ENCODE results near the gene SLC1A2.

The SLC1A2 gene

DNA sequence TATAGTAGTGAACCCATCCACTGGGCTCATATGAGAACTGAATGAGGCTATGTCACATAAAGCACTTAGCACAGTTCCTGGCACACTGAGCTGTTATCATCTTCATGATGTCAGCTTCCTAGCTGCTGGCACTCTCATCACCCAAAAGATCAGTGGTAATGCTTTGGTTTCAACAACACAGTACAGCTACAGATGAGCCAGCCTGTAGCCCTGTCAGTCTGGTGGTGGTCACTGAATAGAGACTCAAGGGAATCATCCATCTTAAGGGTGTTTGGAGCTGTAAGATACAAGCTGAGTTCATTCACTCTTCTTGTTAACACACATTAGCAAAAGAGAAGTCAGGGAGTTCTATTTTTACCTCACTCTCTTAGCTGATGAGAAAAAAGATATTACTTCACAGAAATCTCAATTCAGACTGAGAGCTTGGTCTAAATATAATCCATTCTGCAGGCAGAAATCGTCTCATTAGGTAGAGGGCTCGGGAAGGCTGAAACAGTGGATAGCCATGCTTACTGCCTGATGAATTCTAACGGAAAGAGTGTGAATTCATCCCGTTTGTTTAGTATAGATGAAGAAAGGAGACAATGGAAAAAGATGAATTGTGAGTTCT lies 6.3 kb upstream of the SLC1A2 start:
- DNase-seq (ENCODE audit: low read depth in 1 of 2, low spot score in 1 of 2), result no peak
- in situ Hi-C loops (cut with HindIII; ENCODE audit: low pct_unique_long_range_greater_than_20kb, low sequenced_read_pairs), result no loop called here
- no peak for TF ChIP-seq JUND (IDR thresholded peaks at IDR 0.05; ENCODE audit: low read depth)

DNA sequence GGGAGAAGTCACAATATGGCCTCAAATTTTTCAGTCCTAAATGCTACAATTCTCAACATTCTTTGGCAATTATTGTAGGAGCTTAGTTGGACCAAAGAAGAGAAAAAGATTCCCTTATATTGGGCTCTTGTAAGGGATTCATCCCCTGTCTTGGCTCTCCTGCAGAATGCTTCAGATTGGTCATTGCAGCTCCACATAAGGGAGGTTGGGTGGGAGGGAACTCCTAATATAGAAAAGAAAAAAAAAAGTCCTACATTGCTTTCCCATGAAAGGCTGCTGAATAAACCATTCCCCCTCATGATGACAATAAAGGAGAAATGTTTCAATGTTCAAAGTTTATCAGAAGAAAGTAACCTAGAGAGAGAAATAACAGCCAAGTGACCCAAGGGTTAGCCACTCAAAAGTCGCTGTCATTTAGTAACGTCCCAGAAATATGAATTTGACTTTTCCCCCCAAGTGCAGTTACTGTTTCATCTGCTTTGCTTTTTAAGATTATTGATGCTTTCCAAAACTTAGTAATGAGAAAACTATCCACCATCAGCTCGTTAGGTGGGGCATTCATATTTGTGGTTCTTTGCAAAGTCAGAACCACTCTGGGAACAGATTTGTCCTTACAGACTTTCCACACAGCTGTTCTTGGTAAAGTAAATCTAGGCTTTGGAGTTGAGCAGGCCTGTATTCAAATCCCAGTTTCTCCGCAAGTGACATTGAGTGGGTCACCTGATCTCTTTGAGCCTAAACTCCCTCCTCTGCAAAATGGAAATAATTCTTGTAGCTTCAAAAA lies 5.0 kb upstream of the SLC1A2 start:
- no peak for DNase-seq (ENCODE audit: low read depth in 1 of 2, low spot score in 1 of 2)
- in situ Hi-C loops (cut with HindIII; ENCODE audit: low pct_unique_long_range_greater_than_20kb, low sequenced_read_pairs), result no loop called here
- TF ChIP-seq JUND (IDR thresholded peaks at IDR 0.05; ENCODE audit: low read depth), result no peak

DNA sequence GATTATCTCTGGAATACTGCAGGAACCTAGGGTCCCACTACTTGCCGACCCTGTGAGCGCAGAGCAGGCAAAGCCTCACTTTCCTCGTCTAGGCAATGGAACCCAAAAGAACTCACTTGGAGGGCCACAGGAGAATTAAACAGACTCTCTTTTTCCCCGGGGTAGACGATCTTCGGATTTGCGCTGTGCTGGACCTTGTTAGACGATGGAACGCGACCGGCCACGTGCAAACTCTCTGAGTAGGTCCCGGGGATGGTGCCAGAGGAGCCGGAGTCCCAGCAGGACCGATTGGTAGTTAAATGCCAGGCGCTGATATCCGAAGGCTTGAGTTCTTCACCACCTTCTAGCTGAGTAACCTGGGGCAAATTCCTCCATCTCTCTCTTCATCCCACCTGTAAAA lies 1.0 kb upstream of the SLC1A2 start:
- TF ChIP-seq JUND (IDR thresholded peaks at IDR 0.05; ENCODE audit: low read depth), result no peak
- no peak for DNase-seq (ENCODE audit: low read depth in 1 of 2, low spot score in 1 of 2)
- in situ Hi-C loops (cut with HindIII; ENCODE audit: low pct_unique_long_range_greater_than_20kb, low sequenced_read_pairs), result no loop called here

DNA sequence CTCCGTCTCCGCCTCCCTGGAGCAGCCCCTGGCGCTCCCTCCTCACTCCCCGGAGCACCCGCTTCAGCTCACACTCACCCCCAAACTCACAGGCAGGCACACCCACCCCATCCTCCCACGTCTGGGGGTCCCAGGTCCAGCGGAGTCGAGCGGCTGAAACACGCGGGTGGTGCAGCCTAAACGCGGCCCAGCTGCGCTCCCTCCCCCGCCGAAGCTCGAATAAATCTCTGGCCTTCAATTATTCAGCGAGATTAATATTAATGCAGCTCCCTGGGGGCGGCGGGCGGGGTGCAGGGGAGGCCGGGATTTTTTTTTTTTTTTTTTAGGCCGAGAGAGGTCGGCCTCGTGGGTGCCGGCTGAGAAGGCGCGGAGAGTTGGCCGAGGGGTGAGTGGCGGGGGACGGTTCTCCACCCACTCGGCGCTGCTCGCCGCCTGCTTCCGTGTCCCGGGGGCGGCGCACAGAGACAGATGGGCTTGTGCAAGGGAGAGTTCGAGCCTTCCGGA lies 524 bp upstream of the SLC1A2 start:
- no peak for DNase-seq (ENCODE audit: low read depth in 1 of 2, low spot score in 1 of 2)
- no peak for TF ChIP-seq JUND (IDR thresholded peaks at IDR 0.05; ENCODE audit: low read depth)
- in situ Hi-C loops (cut with HindIII; ENCODE audit: low pct_unique_long_range_greater_than_20kb, low sequenced_read_pairs), result no loop called here

DNA sequence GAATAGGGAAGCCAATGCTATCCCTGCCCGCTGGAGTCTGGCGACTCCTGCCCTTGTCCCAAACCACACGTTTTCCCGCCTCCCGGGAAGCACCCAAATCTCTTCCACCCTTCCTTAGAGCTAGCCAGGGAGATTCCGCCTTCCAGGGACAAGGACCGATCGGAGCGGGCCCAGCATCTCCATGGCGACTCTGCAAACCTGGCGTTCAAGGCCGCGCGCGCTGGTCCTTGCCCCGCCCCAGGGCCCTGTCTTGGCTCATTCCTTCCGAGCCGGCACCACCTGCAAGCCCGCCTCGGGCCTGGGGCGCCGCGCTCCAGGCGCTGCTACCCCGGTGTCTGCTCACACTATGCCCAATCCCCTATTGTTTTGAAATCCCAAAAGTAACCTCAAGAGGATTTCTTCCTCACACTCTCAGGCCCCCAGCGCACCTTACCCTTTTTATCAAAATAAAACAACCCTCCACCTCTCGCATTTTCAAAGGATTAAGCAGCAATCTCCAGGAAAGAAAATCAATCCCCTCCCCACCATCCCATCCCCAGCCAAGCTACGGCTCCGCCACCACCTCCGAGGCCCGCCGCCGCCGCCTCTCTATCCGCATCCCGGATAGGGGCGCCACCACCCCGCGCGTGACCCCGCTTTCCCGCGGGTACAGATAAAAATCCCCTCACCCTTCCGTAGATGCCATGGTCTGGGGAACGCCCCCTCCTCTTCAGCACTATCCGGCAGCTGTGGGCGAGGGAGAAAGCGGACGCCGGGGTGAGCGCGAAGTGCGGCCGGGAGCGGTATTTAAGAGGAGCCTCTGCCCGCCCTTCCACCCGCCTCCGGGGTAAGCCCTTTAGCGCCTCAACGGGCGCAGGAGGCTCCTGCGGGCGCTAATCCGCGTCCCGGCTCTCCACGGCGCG lies 825 bp downstream of the SLC1A2 start:
- DNase-seq (ENCODE audit: low read depth in 1 of 2, low spot score in 1 of 2), result peak; percentile 25 to 29
- TF ChIP-seq JUND (IDR thresholded peaks at IDR 0.05; ENCODE audit: low read depth), result no peak
- in situ Hi-C loops (cut with HindIII; ENCODE audit: low pct_unique_long_range_greater_than_20kb, low sequenced_read_pairs), result no loop called here

DNA sequence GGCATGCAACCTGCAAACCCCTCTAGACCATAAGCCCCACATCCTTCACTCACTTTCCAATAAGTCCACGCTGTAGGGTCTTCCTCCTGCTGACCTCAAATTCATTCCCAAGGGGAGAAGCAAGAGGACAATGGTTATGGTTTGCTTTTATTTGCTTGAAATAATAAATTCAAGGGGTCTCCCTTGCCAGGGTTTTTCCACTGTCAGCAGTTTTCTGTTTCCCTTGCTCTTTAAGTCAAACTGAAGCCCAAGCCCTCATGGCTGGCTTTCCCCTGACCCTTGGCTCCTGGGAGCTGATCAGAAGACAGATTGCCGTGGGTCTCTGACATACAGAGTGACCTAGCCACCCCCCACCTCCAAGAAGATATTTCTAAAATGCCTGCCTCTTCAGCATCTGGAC lies 3.9 kb downstream of the SLC1A2 start:
- TF ChIP-seq JUND (IDR thresholded peaks at IDR 0.05; ENCODE audit: low read depth), result no peak
- in situ Hi-C loops (cut with HindIII; ENCODE audit: low pct_unique_long_range_greater_than_20kb, low sequenced_read_pairs), result no loop called here
- DNase-seq (ENCODE audit: low read depth in 1 of 2, low spot score in 1 of 2), result no peak

DNA sequence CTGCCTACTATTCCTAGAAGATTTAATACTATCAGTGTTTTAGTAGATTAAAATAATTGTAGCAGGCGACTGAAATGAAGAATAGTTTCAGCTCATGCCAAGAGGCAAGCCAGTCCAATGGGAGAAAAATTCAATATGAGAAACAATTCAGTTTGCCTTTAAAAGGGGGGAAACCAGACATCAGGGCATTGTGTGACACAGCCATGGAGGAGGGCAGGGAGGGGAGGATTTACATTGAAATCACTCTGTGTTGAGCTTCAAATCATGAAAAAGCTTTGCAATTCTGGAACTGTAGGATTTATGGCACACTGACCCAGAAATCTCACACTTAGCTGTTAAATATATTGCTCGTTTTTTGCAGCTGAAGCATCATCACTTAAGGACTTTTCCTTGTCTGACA lies 4.6 kb downstream of the SLC1A2 start:
- no peak for DNase-seq (ENCODE audit: low read depth in 1 of 2, low spot score in 1 of 2)
- in situ Hi-C loops (cut with HindIII; ENCODE audit: low pct_unique_long_range_greater_than_20kb, low sequenced_read_pairs), result no loop called here
- no peak for TF ChIP-seq JUND (IDR thresholded peaks at IDR 0.05; ENCODE audit: low read depth)

DNA sequence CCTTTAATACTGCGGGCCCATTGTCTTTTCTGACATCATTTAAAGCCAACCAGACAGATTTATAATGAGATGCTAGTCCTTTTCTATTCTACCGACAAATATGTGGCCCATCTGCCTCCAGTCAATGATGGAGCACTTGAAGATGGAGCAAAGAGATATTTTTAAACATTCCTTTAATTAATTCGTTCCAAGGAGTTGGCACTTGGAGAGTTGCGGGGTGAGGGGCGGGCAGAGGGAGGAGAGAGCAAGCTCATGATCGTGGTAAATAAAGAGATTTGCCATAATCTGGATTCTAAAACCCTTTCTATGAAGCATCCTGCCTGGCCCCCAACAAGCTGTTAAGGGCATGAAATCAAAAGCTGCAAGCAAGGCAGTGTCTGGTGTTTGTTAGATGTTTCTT lies 5.0 kb downstream of the SLC1A2 start:
- TF ChIP-seq JUND (IDR thresholded peaks at IDR 0.05; ENCODE audit: low read depth), result no peak
- DNase-seq (ENCODE audit: low read depth in 1 of 2, low spot score in 1 of 2), result no peak
- in situ Hi-C loops (cut with HindIII; ENCODE audit: low pct_unique_long_range_greater_than_20kb, low sequenced_read_pairs), result no loop called here

DNA sequence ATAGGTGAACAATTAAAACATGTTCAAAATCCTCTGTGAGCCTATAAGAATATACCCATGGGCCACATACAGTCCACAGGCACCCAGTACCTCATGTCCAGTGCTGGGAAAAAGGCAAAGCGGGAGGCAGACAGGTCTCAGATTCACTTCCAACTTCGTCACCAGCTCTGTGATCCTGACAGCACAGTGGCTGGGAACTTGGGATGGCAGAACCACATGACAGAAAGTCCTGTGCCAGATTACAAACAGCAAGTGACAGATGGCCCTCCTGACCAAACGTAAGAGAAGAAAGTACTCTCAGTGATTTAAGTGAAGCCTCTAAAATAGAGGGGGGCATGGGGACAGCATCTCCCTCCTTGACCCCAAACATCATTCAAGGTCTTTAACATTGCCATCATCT lies 5.8 kb downstream of the SLC1A2 start:
- in situ Hi-C loops (cut with HindIII; ENCODE audit: low pct_unique_long_range_greater_than_20kb, low sequenced_read_pairs), result no loop called here
- no peak for DNase-seq (ENCODE audit: low read depth in 1 of 2, low spot score in 1 of 2)
- TF ChIP-seq JUND (IDR thresholded peaks at IDR 0.05; ENCODE audit: low read depth), result no peak

DNA sequence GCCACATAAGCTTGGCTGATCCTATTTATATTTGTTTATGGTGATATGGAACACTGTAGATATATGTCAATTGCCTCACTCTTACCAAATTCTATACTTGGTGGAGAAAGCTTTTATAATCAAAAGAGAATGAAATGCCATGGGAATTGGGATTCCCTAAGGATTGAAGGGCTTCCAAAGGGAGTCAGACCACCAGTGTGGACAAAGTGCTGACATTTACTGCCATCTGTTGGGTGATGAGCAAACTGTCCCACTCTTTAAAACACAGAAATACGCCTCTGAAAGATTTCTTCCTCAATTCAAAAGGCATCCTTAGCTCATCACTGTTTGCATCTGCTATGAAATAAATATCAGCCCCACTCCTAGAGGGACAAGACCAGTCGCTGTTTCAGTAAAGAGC lies 7.1 kb downstream of the SLC1A2 start:
- no peak for TF ChIP-seq JUND (IDR thresholded peaks at IDR 0.05; ENCODE audit: low read depth)
- in situ Hi-C loops (cut with HindIII; ENCODE audit: low pct_unique_long_range_greater_than_20kb, low sequenced_read_pairs), result no loop called here
- DNase-seq (ENCODE audit: low read depth in 1 of 2, low spot score in 1 of 2), result peak; percentile 24 to 51

DNA sequence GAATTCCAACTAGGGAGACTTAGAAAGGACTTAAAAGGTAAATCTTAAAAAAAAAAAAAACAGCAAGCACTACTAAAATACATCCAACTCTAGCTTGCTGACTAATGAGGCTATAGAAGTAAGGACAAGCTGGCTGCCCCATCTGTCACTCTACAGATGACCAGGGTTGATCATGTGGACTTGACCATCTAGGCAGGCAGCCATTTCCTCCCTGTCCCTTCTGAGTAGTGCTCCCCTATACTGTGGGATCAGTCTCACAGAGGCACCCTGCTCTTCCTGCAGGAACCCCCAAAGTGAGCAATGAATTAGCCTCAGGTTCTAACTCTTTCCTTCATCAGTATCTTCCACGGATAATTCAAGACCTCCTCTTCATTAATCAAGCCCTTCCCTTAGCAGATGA lies 12.3 kb downstream of the SLC1A2 start:
- no peak for DNase-seq (ENCODE audit: low read depth in 1 of 2, low spot score in 1 of 2)
- TF ChIP-seq JUND (IDR thresholded peaks at IDR 0.05; ENCODE audit: low read depth), result no peak
- in situ Hi-C loops (cut with HindIII; ENCODE audit: low pct_unique_long_range_greater_than_20kb, low sequenced_read_pairs), result no loop called here

DNA sequence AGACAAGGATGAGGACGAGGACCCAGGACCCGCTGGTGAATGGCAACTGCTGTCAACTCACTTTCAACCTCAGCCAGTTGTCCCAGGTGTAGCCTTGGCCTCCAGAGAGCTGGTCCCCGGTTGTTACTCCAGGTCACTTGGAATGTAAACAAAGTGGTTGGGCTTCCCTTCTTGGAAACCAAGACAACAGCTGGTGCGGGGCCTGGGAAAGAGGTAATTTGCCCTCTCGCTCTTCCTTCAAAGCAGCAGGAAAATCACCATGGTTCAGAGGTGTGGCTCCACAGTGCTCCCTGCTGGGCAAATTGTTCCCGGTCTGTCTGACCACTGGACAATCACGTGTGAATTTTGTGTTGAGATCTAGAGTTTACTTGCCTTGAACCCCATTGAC lies 15.0 kb downstream of the SLC1A2 start:
- in situ Hi-C loops (cut with HindIII; ENCODE audit: low pct_unique_long_range_greater_than_20kb, low sequenced_read_pairs), result no loop called here
- no peak for TF ChIP-seq JUND (IDR thresholded peaks at IDR 0.05; ENCODE audit: low read depth)
- peak in 1 of 2 experiments; percentile 70 for DNase-seq (ENCODE audit: low read depth in 1 of 2, low spot score in 1 of 2)
